ENCODE measurements around the gene VEGFB.

Gene VEGFB

DNA sequence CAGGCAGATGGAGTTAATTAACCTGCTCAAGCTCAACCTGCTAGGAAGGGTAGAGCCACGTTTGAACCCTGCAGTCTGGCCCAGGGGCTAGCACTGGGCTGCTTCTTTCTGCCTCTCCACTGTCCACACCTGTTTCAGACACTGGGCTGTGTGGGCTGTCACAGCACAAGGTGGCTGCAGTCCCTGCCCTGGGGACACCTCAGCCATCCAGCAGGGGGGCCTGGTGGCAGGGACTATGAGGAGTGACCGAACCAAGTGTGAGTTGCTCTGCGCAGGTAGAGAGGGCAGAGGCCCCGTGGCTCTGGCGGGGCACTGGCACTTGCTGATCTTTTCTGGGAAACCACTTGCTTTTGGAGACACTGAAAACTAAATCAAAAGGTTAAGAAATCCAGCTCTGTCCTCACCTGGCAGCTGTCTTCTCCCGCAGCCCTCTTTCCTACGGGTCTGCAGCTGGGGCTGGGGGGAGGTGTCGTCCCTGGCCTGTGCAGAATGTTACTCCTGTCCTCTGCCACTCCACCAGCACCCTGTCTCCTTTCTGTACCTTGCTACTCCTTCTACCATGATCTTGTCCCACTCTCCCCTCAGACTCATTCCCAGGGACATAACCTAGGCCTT is 44.3 kb downstream of the VEGFB start:
- Histone ChIP-seq H3K4me2 (ENCODE audit: low read length) (no peak overlapping the region), H3K27me3 (ENCODE audit: insufficient read depth, low read length) (no peaks in the 10 kb centered on the region), H2AFZ (ENCODE audit: insufficient read depth, low read length, poor library complexity) (no peak overlapping the region), H4K8ac (ENCODE audit: low read depth, low read length) (no peak overlapping the region), H2BK120ac (ENCODE audit: insufficient read depth, low read length, poor library complexity) (no peak overlapping the region), H3K4ac (ENCODE audit: low read depth, low read length) (no peak overlapping the region), H3K79me1 (ENCODE audit: low read length) (peaks cover 9% of the 10 kb centered on the region), H3K9me3 (ENCODE audit: insufficient read depth, low read depth, low read length) (peaks cover 2% of the 10 kb centered on the region), H3K4me1 (ENCODE audit: control insufficient read depth in 1 of 2, insufficient read depth in 2 of 2, low read length in 2 of 2) (peaks cover 14 to 18% of the 10 kb centered on the region in 2 experiments), H2BK5ac (ENCODE audit: low read depth, low read length, poor library complexity) (no peak overlapping the region), H3K4me3 (ENCODE audit: low read depth, low read length) (no peak overlapping the region), H3K14ac (ENCODE audit: low read length) (no peak overlapping the region), H3K23ac (ENCODE audit: low read length) (peak overlapping the region; percentile 17), H2BK12ac (ENCODE audit: low read length) (no peak overlapping the region), H4K12ac (ENCODE audit: low read depth, low read length) (no peak overlapping the region), H2AK5ac (ENCODE audit: low read length) (no peak overlapping the region), H3K79me2 (ENCODE audit: control insufficient read depth, insufficient read depth, low read length, poor library complexity) (no peaks in the 10 kb centered on the region), H3K18ac (ENCODE audit: low read length) (no peak overlapping the region), H3K27ac (ENCODE audit: low read depth, low read length) (no peak overlapping the region), H4K91ac (ENCODE audit: low read depth, low read length) (no peak overlapping the region), H3K36me3 (ENCODE audit: control insufficient read depth in 1 of 2, insufficient read depth in 2 of 2, low read length in 2 of 2) (peaks cover 20 to 24% of the 10 kb centered on the region in 2 experiments), H3K9ac (ENCODE audit: low read length) (no peak overlapping the region)
- DNase-seq = peak; percentile 78 to 81
- WGBS (ENCODE audit: extremely low coverage, insufficient coverage, insufficient read length) = no CpG with 5 or more reads among the region's 8 CpGs

DNA sequence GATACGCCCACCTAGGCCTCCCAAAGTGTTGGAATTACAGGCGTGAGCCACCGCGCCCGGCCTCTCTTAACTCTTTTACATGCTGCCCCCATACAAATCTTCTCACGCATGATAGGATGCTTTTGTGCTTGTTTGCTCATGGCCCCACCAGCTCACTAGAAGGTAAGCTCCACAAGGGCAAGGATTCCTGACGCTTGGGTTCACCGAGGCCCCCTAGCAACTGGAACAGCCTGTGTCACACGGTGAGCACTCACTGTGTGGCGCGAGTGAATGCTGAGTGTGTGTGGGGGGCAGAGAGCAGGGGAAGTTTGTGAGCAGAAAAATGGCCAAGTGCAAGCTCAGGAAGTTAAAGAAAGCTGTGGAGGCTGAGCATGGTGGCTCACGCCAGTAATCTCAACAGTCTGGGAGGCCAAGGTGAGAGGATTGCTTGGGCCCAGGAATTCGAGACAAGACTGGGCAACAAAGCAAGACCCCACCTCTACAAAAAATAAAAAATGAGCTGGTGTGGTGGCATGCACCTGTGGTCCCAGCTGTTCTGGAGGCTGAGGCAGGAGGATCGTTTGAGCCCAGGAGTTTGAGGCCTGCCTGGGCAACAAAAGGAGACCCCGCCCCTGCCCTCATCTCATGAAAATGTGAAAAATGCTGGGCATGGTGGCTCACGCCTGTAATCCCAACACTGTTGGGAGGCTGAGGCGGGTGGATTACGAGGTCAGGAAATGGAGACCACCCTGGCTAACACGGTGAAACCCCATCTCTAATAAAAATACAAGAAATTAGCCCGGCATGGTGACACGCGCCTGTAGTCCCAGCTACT is 47.8 kb downstream of the VEGFB start:
- H2AK5ac ChIP-seq (ENCODE audit: low read length) = no peak overlapping the region
- no peak overlapping the region for H4K12ac ChIP-seq (ENCODE audit: low read depth, low read length)
- H3K27me3 ChIP-seq (ENCODE audit: insufficient read depth, low read length) = no peaks in the 10 kb centered on the region
- peaks cover 14% of the 10 kb centered on the region for H3K79me1 ChIP-seq (ENCODE audit: low read length)
- peaks cover 14 to 16% of the 10 kb centered on the region in 2 experiments for H3K36me3 ChIP-seq (ENCODE audit: control insufficient read depth in 1 of 2, insufficient read depth in 2 of 2, low read length in 2 of 2)
- peaks cover 7% of the 10 kb centered on the region for H3K79me2 ChIP-seq (ENCODE audit: control insufficient read depth, insufficient read depth, low read length, poor library complexity)
- H3K9ac ChIP-seq (ENCODE audit: low read length) = no peak overlapping the region
- H3K14ac ChIP-seq (ENCODE audit: low read length) = no peak overlapping the region
- no peak overlapping the region for H3K4ac ChIP-seq (ENCODE audit: low read depth, low read length)
- peaks cover 14 to 18% of the 10 kb centered on the region in 2 experiments for H3K4me1 ChIP-seq (ENCODE audit: control insufficient read depth in 1 of 2, insufficient read depth in 2 of 2, low read length in 2 of 2)
- H4K8ac ChIP-seq (ENCODE audit: low read depth, low read length) = no peak overlapping the region
- no peak overlapping the region for H2BK120ac ChIP-seq (ENCODE audit: insufficient read depth, low read length, poor library complexity)
- H3K4me2 ChIP-seq (ENCODE audit: low read length) = no peak overlapping the region
- no peak overlapping the region for H3K4me3 ChIP-seq (ENCODE audit: low read depth, low read length)
- H4K91ac ChIP-seq (ENCODE audit: low read depth, low read length) = no peak overlapping the region
- no peak overlapping the region for H2BK12ac ChIP-seq (ENCODE audit: low read length)
- peak; percentile 67 to 82 for DNase-seq
- no CpG with 5 or more reads among the region's 22 CpGs for WGBS (ENCODE audit: extremely low coverage, insufficient coverage, insufficient read length)
- no peak overlapping the region for H3K18ac ChIP-seq (ENCODE audit: low read length)
- no peak overlapping the region for H3K27ac ChIP-seq (ENCODE audit: low read depth, low read length)
- H2AFZ ChIP-seq (ENCODE audit: insufficient read depth, low read length, poor library complexity) = no peak overlapping the region
- H2BK5ac ChIP-seq (ENCODE audit: low read depth, low read length, poor library complexity) = no peak overlapping the region
- no peak overlapping the region for H3K23ac ChIP-seq (ENCODE audit: low read length)
- peaks cover 2% of the 10 kb centered on the region for H3K9me3 ChIP-seq (ENCODE audit: insufficient read depth, low read depth, low read length)

DNA sequence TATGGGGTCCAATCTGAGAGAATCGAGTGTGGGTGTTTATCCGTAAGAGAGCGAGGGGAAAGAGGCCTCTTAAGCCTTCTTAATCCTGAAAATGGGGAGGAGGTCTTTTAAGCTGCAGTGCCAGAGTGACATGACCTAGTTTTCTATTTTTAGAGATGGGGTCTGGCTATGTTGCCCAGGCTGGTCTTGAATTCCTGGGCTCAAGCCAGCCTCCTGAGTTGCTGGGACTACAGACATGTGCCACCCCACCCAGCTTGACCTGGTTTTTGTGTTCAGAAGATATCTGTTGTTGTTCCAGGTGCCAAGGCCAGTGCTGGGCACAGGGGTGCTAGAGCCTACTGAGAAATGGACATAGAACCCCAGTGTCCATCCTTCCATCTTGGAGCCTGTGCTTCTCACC is 48.7 kb downstream of the VEGFB start:
- Histone ChIP-seq H3K9ac (ENCODE audit: low read length) (no peak overlapping the region), H3K23ac (ENCODE audit: low read length) (no peak overlapping the region), H3K79me2 (ENCODE audit: control insufficient read depth, insufficient read depth, low read length, poor library complexity) (peaks cover 7% of the 10 kb centered on the region), H3K79me1 (ENCODE audit: low read length) (peaks cover 14% of the 10 kb centered on the region), H3K18ac (ENCODE audit: low read length) (no peak overlapping the region), H3K27me3 (ENCODE audit: insufficient read depth, low read length) (no peaks in the 10 kb centered on the region), H3K9me3 (ENCODE audit: insufficient read depth, low read depth, low read length) (peaks cover 2% of the 10 kb centered on the region), H3K4ac (ENCODE audit: low read depth, low read length) (no peak overlapping the region), H2AK5ac (ENCODE audit: low read length) (peak overlapping the region; percentile 50), H2BK12ac (ENCODE audit: low read length) (no peak overlapping the region), H3K27ac (ENCODE audit: low read depth, low read length) (no peak overlapping the region), H3K4me3 (ENCODE audit: low read depth, low read length) (no peak overlapping the region), H3K4me1 (ENCODE audit: control insufficient read depth in 1 of 2, insufficient read depth in 2 of 2, low read length in 2 of 2) (peaks cover 14 to 18% of the 10 kb centered on the region in 2 experiments), H3K4me2 (ENCODE audit: low read length) (no peak overlapping the region), H4K91ac (ENCODE audit: low read depth, low read length) (no peak overlapping the region), H3K14ac (ENCODE audit: low read length) (no peak overlapping the region), H2BK5ac (ENCODE audit: low read depth, low read length, poor library complexity) (no peak overlapping the region), H2BK120ac (ENCODE audit: insufficient read depth, low read length, poor library complexity) (no peak overlapping the region), H3K36me3 (ENCODE audit: control insufficient read depth in 1 of 2, insufficient read depth in 2 of 2, low read length in 2 of 2) (peaks cover 14 to 18% of the 10 kb centered on the region in 2 experiments), H4K12ac (ENCODE audit: low read depth, low read length) (no peak overlapping the region), H2AFZ (ENCODE audit: insufficient read depth, low read length, poor library complexity) (no peak overlapping the region), H4K8ac (ENCODE audit: low read depth, low read length) (no peak overlapping the region)
- no peak for DNase-seq
- WGBS (ENCODE audit: extremely low coverage, insufficient coverage, insufficient read length) = no CpG with 5 or more reads among the region's 3 CpGs

DNA sequence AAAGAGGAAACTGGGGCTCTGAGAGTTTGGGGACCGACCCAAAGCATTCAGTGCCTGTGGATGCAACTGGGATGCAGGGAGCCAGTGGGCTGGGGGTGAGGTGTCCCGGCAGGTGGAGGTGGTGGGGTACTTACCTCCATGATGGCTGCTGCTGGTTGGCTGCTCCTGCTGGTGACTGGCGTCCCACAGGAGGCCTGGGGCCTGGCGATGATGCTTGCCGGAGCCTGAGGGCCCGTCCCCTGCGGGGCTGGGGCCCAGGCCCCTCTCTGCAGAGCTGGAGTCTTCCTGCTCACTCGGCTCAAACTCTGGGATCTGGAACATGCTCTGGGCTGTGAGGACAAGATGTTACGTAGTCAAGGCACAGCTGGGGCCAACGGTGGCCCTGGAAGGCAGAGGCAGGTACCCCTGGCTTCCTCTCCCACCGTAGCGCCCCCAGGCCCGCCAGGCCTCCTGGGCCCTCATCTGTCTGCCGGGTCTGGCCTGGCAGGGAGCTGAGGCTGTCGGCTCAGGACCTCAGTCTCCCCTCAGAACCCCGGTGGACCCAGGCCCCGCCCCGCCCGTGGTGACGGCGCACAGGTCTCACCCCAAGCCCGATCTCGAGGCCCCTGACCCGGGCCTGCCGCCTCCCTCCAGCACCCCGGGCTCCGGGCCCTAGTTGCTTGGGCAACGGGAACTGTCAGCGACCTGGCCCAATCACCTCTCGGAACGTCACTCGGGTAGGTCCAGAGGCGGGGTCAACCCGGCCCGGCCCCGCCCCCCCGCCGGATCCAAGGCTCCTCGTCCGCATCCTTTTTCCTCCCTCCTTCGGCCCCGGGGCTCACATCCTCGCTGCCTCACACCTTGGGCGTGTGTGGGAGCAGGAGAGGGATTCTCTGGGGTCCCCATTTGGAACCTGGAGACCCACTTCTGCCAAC is 49.9 kb downstream of the VEGFB start, which contains the start of gene BAD:
TSS of gene BAD (minus strand) at position 618 of the 914 bp plus-strand sequence. CDS start at position 321, 297 bp downstream.
- Histone ChIP-seq H3K4me3 (ENCODE audit: low read depth, low read length) (peak within 1 kb of the TSS; percentile 86), H3K4me1 (ENCODE audit: control insufficient read depth in 1 of 2, insufficient read depth in 2 of 2, low read length in 2 of 2) (peaks cover 14 to 18% of the 10 kb centered on the region in 2 experiments), H3K4me2 (ENCODE audit: low read length) (peak within 1 kb of the TSS; percentile 100), H3K27me3 (ENCODE audit: insufficient read depth, low read length) (no peaks in the 10 kb centered on the region), H2BK120ac (ENCODE audit: insufficient read depth, low read length, poor library complexity) (peak within 1 kb of the TSS; percentile 59), H4K8ac (ENCODE audit: low read depth, low read length) (peak within 1 kb of the TSS; percentile 81), H3K79me1 (ENCODE audit: low read length) (peaks cover 14% of the 10 kb centered on the region), H3K9ac (ENCODE audit: low read length) (peak within 1 kb of the TSS; percentile 86), H4K12ac (ENCODE audit: low read depth, low read length) (peak within 1 kb of the TSS; percentile 54), H3K23ac (ENCODE audit: low read length) (no peak within 1 kb of the TSS), H3K79me2 (ENCODE audit: control insufficient read depth, insufficient read depth, low read length, poor library complexity) (peaks cover 7% of the 10 kb centered on the region), H3K36me3 (ENCODE audit: control insufficient read depth in 1 of 2, insufficient read depth in 2 of 2, low read length in 2 of 2) (peaks cover 7 to 16% of the 10 kb centered on the region in 2 experiments), H2AFZ (ENCODE audit: insufficient read depth, low read length, poor library complexity) (peak within 1 kb of the TSS; percentile 80), H2BK5ac (ENCODE audit: low read depth, low read length, poor library complexity) (peak within 1 kb of the TSS; percentile 63), H3K4ac (ENCODE audit: low read depth, low read length) (peak within 1 kb of the TSS; percentile 38), H3K27ac (ENCODE audit: low read depth, low read length) (peak within 1 kb of the TSS; percentile 77), H4K91ac (ENCODE audit: low read depth, low read length) (peak within 1 kb of the TSS; percentile 83), H3K9me3 (ENCODE audit: insufficient read depth, low read depth, low read length) (peaks cover 2% of the 10 kb centered on the region), H3K14ac (ENCODE audit: low read length) (peak within 1 kb of the TSS; percentile 78), H2BK12ac (ENCODE audit: low read length) (peak within 1 kb of the TSS; percentile 4), H3K18ac (ENCODE audit: low read length) (peak within 1 kb of the TSS; percentile 83), H2AK5ac (ENCODE audit: low read length) (peak within 1 kb of the TSS; percentile 16)
- DNase-seq = peak; percentile 95 to 96
- WGBS (ENCODE audit: extremely low coverage, insufficient coverage, insufficient read length) = no CpG with 5 or more reads among the region's 44 CpGs

Data from trophoblast cell (in vitro differentiated cells and primary cell).